PC-9 (cell line): ENCODE results near the gene BRIX1.

ENCODE experiments used
- CTCF ChIP-seq: fragments of 200-600 bp; sonication (generic); conservative IDR thresholded peaks from 2 replicates; pipeline ENCODE4 v1.6.1; 2017; ENCODE audit warnings: mixed run types, antibody characterized with exemption, mild to moderate bottlenecking, moderate library complexity
- EZH2 ChIP-seq: fragments of 200-600 bp; sonication (generic); IDR thresholded peaks from 2 replicates; pipeline ENCODE4 v1.8.0; 2017; ENCODE audit warnings: antibody characterized with exemption, low read depth

- no peak for TF ChIP-seq EZH2
- no peak for TF ChIP-seq CTCF
Measured at GRCh38 chr5:34891981-34892380, 23.5 kb upstream of the BRIX1 start.
